CD1c-positive myeloid dendritic cell (primary cell): Measurements from ENCODE around the gene ANO7.

Source experiments
- DNase-seq: peaks from one replicate; pipeline ENCODE4 v3.0.0-alpha.2; 2016; ENCODE audit errors: extremely low spot score

The ANO7 gene

DNA sequence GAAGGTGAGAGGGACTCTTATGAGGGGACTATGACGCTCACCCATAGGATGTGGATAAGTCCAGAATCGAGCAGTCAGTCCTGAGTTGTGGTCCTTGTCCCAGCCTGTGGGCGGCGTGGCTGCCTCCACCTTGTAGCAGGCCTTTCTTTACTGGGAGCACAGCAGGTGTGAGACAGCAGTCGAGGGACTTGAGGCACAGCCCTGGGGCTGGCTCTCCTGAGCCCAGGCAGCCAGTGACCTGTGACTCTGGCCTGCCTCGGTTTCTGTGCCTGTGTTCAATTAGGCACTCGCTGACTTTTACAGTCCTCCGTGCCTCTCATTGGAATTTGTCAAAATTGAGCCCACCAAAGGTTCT is 30.0 kb upstream of the ANO7 start:
- DNase-seq, result no peak

- no peak for DNase-seq
Measured at GRCh38 chr2:241159116-241159515, 29.4 kb upstream of the ANO7 start.

DNA sequence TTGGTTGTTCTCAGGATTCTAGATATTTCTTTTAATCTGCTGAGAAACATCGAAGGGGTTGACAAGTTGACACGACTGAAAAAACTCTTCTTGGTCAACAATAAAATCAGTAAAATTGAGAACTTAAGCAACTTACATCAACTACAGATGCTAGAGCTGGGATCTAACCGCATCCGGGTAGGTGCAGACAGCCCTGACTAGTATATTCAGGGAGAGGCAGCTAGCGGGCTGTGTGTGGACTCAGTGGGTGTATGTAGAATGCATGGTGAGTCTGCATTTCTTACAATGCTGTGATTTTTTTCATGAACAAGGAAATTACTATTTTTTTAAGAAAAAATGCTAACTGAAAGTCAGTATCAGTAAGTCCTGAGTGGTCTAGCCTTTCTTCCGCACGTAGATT is 28.2 kb upstream of the ANO7 start:
- DNase-seq, result no peak

DNA sequence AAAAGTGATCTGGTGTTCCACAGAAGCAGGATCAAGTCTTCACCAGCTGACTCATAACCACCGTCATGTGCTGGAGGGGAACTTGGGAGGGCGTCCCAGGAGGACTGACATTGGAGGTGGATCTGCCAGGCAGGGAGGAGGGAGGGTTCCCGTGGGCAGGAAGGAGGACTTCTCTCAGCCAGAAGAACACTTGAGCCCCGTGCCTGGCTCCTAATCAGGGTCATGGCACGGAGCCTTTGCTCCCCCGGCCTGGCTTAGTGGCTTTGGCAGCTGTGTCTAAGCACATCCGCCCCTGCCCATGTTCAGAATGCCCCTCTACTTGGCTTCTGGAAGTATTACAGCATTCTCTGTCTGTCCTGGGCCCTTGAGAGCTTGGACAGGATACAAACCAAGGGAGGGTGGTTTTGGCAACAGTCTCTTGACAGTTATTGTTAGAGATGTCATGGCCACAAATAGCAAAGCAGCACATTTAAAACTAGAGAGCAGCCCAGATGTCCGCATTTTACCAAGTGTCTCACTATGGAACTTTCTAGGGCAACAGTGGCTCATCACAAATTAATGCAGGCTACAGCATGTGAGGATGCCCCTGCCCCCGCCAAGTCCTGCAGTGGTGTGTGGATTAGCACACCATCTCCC is 26.7 kb upstream of the ANO7 start:
- peak; percentile 65 for DNase-seq

GRCh38 chr2:241163601-241164118 is 24.8 kb upstream of the ANO7 start:
- DNase-seq, result no peak

- no peak for DNase-seq
Measured at GRCh38 chr2:241168366-241168765, 20.1 kb upstream of the ANO7 start.

- DNase-seq, result no peak
Measured at GRCh38 chr2:241173557-241173956, 14.9 kb upstream of the ANO7 start.

- no peak for DNase-seq
Measured at GRCh38 chr2:241177526-241178334, 10.7 kb upstream of the ANO7 start.

GRCh38 chr2:241178961-241179360 is 9.5 kb upstream of the ANO7 start:
- no peak for DNase-seq

- DNase-seq, result no peak
Measured at GRCh38 chr2:241179899-241180298, 8.6 kb upstream of the ANO7 start.

- DNase-seq, result no peak
Measured at GRCh38 chr2:241180495-241180894, 8.0 kb upstream of the ANO7 start.

DNA sequence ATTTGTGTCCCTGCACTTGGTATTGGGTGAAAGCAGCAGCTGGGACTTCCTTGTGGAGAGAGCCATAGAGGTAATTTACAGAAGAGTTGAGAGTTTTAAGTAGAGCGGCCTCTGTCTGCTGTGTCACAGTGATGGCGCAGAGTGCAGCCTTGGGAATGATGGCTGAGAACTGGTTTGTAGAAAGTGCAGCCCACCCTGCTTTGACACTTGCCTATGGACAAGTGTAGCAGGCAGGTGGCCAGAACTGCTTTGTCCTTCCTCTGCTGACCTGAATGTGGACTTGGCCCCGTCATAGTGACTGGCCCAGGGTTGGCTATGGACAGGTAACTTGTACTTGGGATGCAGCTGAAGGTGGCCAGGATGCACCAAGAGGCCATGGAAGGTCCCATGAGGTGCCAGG is 6.4 kb upstream of the ANO7 start:
- DNase-seq, result no peak

- no peak for DNase-seq
Measured at GRCh38 chr2:241182531-241183133, 5.8 kb upstream of the ANO7 start.

DNA sequence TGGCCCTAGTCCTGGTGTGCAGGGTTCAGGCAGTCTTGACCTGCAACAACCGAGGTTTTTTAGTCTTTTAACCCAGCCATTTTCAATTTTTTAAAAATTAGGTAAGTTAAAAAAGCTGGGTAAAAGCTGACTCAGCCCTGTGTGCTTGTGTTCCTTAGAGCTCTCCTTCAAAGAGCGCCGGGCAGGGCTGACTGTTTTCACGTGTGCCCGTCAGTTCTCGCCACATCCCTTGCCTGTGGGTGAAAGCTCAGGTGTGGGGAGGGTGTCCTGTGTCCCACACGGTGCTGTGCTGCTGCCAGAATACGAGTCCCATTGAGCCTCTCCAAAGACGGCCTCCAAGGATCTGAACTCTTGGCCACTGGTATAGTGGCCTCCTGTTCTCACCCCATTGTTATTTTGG is 5.3 kb upstream of the ANO7 start:
- no peak for DNase-seq

DNA sequence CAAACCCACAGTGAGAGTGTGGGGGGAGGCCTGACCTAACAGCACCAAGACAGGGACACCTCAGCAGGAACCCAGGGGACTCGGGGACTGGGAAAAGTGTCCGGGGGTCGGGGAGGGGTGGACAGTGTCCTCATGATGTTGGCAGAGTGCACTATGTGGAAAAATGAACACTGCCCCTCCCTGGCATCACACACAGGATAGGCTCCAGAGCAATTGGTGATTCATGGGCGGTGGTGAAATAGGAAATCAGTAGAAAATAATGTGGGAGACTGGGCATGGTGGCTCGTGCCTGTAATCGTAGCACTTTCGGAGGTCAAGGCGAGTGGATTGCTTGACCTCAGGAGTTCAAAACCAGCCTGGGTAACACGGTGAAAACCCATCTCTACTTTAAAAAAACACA is 3.6 kb upstream of the ANO7 start:
- DNase-seq, result no peak

DNA sequence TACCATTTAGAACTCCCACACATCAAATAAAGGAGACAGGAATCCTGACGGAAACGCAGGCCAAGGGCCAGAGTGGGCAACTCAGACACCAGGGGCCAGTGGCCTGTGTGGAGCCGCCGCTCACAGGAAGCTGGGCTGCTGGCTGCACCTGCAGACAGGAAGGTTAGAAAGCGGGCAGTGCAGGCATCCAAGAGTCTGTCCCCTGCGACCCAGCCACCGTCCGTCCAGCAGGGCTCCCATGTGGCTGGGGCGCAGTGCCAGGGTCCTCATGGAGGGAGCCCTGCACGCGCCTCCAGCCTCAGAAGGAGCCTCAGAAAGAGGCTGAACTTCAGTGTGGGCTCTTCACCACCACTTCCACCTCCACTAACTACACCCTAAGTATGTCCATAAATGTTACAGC is 2.5 kb upstream of the ANO7 start:
- DNase-seq, result no peak

DNA sequence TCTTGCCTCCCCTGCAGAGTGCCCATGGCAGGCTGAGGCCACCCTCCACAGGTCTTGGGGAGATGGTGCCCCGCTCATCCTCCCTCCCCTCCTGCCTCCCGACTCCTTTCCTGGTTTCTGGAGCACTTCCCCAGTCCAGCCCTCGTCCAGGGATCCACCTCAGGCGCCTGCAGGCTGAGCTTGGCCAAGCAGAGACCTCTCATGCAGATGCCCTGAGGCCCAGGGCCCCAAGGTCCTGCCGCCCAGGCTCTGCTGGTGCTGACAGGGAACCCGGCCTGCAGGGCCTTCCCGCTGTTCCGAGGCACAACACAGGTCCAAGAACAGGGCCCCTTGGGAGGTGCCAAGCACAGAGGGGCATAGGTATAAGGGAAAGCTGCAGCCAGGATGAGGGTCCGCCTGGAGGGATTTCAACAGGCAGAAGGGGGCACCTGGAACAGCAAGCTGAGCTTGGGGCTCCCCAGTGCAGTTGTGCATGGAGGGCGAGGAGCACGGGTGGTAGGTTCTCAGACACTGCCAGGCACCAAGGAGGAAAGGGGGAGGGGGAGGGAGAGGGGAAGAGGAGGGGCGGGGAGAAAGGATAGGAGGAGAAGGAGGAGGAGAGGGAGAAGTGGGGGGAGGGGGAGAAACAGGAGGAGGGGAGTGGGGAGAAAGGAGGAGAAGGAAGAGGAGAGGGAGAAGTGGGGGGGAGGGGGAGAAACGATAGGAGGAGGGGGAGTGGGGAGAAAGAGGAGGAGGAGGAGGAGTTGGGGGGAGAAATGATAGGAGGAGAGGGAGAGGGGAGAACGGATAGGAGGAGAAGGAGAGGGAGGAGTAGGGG is 1.2 kb upstream of the ANO7 start:
- no peak for DNase-seq

DNA sequence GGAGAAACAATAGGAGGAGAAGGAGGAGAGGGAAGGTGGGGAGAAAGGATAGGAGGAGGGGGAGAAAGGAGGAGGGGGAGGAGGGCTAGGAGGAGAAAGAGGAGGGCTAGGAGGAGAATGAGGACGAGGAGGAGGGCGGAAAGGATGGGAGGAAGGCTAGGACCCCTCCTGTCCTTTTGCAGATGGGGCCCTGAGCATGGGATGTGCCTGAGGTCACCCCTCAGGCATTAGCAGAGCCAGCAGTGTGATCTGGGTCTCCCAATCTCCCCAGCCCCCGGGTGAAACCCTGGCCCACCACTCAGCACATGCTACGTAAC is 601 bp upstream of the ANO7 start:
- no peak for DNase-seq

DNA sequence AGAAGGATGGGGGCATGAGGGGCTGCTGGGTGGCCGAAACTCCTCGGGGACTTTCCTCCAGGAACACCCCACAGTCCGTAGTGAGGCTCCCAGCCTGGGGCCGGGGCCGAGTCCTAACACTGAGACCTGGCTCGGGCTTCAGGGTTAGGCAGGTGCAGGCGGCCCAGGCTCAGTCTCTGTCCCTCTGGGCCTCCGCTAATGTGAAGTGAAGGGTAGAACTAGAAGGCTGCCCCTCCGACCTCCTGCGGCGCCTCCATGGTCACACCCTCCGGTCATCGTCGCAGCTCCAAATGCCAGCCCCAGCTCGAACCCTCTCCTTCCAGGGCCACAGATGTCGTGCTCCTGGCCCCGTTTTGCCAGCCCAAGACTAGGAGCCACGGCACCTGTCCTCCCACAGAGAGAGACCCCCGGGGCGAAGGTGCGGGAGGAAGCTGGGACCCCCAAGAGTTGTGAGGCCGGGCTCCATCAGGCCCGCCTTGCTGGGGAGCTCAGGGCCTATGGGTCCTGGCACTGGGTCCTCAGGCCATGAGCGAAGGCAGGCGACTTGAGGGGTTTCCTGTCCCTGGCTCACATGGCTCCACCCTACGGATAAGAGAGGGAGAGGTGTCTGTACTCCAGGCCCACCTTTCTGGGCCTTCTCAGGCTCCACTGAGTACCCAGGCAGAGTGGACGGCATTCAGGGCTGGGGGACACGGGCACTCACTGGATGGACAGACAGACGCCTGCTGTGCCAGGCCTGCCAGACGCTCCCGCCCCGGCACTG is 797 bp downstream of the ANO7 start:
- no peak for DNase-seq

GRCh38 chr2:241189856-241190201 is 1.4 kb downstream of the ANO7 start:
- no peak for DNase-seq

- no peak for DNase-seq
Measured at GRCh38 chr2:241190291-241190981, 2.0 kb downstream of the ANO7 start.
